NCI-H2029 treated with DMSO at 0.1 percent for 48 hours (cell line): Measurements from ENCODE around the gene USP14.

Source experiments
- DNase-seq: peaks from one replicate; lab custom pipeline; 2025; lab: John Stamatoyannopoulos, UW

Gene USP14

DNA sequence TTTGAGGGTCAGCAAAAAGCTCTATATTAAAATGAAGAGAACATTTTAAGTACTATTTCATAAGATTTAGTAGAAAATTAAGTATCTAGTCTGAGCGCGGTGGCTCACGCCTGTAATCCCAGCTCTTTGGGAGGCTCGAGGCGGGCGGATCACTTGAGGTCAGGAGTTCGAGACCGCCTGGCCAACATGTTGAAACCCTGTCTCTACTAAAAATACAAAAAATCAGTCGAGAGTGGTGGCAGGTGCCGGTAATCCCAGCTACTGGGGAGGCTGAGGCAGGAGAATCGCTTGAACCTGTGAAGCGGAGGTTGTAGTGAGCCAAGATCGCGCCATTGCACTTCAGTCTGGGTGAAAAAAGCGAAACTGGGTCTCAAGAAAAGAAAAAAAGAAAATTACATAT is 1.6 kb downstream of the USP14 start:
- DNase-seq: no peak

DNA sequence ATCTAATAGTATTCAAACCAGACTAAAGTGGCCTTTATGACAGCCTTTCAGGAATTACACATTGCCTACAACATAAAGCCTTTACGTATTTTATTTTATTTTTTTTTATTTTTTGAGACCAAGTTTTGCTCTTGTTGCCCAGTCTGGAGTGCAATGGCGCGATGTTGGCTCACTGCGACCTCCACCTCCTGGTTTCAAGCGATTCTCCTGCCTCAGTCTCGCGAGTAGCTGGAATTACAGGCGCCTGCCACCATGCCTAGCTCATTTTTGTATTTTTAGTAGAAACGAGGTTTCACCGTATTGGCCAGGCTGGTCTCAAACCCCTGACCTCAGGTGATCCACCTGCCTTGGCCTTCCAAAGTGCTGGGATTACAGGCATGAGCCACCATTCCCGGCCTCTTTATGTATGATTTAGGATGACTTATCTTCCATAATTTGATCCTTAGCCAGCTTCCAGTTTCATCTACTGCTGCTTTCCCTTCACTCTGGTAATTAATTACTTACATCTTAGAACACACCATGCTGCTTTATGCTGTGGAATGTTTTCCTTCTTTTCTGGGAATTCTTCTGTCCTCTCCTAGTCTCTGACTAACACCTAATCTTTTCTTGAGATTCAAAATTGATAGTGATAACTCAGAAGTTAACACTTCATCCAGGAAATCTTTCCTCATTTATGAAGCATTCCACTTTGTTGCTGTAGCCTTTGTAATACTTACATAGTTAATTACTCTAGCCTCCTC is 2.6 kb downstream of the USP14 start:
- DNase-seq: no peak

DNA sequence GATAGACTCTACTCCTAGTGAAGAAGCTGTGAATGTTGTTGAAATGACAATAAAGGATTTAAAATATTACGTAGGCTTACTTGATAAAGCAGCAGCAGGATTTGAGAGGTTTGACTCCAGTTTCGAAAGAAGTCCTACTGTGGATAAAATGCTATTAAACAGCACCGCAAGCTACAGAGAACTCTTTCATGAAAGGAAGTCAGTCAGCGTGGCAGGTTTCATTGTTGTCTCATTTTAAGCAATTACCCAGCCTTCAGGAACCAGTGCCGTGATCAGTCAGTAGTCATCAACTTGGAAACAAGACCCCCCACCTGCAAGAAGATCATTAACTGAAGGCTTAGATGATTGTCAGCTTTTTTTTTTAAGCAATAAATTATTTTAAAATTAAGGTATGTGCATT is 14.0 kb downstream of the USP14 start:
- DNase-seq: no peak

DNA sequence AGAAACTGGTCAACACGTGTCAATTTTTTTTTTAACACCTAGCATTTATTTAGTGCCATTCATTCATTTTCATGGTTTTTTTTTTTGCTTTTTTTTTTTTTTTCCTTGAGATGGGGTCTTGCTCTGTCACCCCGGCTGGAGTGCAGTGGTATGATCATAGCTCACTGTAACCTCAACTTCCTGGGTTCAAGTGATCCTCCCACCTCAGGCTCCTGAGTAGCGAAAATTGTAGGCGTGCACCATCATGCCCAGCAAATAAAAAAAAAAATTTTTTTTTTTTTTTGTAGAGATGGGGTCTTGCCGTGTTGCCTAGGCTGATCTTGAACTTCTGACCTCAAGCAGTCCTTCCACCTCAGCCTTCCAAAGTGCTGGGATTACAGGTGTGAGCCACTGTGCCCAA is 21.1 kb downstream of the USP14 start:
- no peak for DNase-seq

DNA sequence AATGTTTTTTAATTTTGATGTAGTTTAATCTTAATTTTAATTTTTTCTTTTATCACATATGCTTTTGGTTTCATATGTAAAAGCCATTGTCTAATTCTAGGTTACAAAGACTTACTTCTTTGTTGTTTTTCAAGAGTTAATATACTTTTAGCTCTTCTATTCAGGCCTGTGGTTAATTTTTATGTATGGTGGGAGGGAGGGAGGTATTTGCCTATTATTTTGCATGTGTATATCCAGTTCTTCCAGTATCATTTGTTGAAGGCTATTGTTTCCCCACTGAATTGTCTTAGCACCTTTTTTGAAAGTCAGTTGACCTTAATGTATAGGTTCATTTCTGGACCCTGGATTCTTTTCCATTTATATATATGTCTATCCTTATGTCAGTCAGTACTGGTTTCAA is 23.4 kb downstream of the USP14 start:
- no peak for DNase-seq

DNA sequence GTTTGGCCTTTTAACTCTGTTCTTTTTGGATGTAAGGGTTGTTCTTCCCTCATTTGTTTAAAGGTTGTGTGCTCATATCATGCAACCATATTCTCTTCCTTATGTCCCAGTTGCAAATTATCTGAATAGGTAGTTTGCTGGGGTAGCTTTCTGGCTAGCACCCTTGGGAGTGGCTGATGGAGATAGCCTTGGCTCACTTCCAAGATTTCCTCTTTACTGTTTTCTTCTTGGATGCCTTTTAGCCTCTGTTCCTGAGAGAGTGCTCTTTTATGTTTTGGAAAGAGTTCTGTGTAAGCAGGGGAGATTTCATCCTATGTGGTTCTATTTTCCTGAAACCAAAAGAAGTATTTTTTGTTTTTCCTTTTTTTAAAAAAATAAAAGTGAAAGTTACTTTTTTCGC is 25.4 kb downstream of the USP14 start:
- DNase-seq: no peak

DNA sequence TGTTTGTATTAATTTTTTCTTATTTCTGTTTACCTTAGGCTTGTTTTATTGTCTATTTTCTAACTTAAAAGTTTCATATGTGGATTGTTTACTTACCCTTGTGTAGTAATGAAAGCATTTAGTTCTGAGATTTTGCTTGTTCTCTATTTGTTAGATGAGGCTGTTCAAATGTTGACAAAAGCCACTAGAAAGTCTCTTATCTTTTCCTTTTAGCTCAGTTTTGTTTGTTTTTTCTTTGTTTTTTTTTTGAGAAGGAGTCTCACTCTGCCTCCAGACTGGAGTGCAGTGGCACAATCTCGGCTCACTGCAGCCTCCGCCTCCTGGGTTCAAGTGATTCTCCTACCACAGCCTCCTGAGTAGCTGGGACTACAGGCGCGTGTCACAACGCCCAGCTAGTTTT is 30.9 kb downstream of the USP14 start:
- DNase-seq: no peak

DNA sequence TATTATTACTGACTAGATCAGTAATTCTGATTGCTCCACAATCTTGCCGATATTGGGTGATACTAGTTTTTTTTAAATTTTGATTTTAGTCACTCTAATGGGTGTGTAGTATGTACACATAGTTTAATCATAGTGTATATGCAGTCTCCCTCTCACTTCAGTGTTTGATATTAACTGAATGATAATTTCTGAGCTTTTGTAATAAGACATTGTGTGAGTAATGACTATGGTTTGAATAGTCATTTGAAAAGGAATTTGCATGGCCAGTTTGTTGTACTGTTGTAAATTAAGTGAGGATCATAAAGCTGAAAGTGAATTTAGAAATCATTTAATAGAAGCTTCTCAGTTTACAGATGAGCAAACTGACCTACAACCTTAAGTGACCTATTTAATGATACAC is 33.4 kb downstream of the USP14 start:
- no peak for DNase-seq

DNA sequence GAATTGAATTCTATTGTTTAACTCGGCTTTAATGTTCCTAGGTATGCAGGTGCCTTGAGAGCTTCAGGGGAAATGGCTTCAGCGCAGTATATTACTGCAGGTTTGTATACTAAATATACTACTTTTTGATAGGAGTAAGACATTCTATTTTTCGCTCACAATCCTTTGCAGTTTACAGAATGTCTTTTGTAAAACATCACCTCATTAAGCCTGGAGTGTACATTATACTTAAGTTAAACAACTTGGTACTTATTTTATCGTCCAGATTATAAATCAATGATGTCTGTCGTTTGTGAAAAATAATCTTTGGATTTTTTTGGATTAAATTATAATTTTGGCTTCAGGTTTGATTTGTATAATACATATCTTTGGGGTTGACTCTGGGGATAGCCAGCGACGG is 34.4 kb downstream of the USP14 start:
- DNase-seq: no peak

DNA sequence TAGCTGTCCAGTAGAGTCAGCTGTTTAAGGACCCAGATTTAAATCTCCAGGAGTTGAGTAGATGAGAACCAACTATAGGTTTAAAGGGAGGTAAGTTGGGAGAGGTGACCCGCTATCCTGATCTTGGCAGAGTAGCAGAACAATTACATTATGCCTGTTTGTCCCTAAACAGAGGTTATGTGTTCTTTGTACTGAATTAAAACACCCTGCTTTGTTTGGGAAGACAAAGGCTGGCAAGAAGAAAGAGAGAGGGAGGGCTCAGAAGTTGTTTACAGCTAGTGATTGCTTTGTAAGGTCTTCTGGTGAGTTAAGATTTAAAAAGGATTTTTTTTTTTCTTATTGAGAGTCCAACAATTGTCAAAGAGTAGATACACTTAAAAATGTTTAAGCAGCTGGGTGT is 37.3 kb downstream of the USP14 start:
- no peak for DNase-seq

DNA sequence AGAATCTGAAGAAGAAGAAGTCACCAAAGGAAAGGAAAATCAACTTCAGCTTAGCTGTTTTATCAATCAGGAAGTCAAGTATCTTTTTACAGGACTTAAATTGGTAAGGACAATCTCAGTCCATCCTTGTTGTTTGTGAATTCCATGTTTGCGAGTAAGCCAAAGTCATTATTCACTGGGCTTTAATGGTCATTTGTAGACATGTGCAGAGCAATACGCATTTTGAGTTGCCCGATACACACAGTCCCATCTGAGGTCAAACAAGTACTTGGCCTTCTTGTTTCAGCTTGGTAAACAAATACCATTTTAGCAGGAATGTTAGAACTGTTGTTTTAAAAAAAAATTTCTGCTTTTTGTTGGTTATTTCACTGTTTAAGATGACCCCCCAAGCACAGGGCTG is 40.9 kb downstream of the USP14 start:
- no peak for DNase-seq

DNA sequence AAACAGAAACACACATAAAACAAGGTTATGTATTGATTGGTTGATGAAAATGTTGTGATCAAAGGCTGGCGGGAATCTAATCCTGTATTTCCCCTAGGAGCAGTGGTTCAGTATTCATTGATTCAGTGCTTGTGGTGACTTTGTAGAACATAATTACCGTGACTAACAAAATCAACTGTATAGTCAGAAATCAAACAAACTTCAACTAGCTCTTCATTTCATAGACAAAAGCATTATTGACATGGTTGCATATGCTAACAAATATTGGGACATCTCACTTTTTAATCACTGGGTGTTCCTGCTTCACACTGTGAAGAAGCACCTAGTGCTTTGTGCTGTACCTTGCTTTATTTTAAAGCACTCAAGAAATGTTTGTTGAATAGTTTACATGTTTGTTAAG is 41.4 kb downstream of the USP14 start:
- no peak for DNase-seq

DNA sequence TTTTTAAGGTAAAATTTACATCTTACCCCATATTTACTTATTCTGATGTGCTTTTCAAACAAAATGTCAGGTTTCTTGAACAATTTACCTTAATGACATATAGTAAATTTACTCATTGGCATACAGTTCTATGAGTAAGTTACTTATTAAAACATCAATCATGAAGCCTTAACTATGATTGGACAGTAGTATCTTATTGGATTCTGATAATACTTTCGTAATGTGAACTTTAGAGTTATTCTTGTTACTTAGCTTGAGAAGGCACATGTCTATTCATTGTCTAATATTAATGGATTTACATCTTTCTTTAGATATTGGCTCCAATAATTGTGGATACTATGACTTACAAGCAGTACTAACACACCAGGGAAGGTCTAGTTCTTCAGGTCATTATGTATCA is 51.7 kb downstream of the USP14 start:
- no peak for DNase-seq

DNA sequence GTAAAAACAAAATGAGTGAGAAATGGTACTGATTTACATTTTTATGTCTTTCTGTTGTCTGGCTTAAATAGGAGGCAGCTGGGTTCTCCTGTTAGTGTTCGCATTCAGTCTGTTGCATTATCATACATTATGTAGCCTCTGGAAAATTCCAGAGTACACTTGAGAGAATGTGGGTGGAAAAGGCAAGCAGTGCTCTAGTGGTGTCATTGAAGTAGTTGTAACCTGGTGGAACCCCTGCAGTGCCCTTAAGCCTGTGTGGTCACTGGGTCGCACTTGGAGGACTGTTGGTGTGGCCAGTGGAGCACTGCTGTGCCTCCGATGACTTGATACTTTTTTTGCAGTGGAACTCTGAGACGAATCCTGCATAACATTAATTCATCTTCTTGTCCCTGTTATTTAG is 52.4 kb downstream of the USP14 start:
- no peak for DNase-seq

DNA sequence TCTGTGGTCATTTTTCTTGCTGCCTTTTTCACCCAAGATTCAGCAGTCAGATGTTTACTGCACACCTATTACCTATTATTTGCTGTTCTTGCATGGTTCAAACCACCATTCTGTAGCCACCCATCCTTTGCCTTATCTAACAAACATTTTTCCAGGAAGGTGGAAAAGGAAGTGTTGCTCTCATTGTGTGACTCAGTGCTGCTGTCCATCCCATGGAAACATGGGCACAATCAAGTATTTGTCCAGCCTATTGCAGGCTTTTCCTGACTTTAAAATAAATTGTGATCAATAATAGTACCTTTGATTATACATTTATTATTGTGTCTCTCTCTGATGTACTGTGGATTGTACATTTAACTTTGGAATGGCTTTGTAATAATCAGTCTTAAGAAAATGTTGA is 53.2 kb downstream of the USP14 start:
- no peak for DNase-seq

DNA sequence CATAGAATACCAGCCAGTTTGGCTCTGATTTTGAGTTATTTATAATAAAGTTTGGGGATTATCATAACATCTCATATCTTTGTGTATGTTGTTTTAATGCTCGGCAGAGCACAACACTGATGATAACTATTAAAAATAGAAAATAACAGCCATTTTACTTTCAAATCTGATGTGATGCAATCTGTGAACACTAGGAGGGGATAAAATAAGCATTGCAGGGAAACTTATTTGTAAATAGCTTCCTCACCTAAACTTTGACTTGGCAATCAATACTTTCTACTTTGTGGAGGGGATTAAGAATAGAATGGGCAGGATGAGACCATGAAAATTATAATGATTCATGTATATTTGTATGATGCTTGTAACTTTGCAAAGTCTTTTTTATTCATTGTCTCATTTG is 54.4 kb downstream of the USP14 start:
- DNase-seq: no peak

DNA sequence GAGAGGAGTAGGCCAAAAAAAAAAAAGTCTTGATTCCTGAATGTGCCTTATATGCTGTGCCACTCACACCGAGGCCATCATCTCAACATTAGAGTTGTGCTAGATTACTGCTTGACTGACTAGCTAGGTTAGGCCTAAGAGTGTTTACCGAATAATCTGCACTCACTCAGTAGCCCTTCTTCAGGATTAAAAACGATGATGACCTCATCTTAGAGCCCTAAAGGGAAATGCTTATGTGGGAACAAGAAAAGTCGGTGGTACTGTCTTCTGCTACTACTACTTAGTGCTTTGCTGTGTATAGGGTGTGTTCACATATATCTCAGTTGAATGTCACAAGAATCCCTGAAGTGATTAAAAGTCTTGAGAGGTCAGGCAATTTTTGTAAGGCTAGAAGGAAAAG is 55.1 kb downstream of the USP14 start:
- DNase-seq: no peak

DNA sequence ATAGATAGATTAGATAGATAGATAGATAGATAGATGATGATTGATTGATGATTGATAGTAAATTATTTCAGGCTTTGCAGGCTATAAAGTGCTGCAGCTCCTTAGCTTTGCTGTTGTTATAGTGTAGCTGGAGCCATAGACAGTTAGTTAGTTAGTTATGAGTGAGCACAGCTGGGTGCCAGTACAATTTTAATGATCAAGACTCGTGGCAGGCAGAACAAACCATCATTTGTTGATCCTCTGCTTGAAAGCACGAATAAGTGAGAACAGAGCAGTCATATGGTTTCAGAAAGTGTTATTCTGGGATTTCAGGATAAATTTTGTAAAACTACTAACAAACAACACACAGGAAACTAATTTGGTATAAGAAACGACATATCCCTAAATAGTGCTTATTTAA is 55.6 kb downstream of the USP14 start:
- no peak for DNase-seq

DNA sequence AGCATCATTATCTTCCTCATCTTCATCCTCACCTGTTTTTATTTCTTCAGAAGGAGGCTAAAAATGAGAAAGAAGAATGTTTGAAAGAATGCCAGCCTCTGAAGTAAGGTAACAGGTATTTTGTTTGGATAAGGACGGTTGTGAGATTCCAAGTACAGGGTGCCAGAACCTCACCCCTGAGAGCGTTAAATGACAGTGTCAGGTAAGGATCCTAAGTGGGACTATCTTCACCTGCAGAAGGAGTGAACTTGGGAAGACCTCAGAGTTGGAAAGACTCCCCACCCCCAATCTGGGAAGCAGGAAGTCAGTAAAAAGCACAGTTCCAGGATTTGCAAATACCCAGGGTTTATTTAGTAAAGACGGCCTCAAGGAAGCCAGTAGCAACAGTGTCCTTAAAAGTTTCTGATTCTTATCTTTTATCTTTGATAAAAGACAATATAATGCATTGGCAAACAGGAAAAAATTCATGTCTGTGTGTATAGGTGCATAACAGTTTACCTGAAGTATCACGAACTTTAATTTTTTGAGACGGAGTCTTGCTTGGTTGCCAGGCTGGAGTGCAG is 57.2 kb downstream of the USP14 start:
- DNase-seq: no peak

DNA sequence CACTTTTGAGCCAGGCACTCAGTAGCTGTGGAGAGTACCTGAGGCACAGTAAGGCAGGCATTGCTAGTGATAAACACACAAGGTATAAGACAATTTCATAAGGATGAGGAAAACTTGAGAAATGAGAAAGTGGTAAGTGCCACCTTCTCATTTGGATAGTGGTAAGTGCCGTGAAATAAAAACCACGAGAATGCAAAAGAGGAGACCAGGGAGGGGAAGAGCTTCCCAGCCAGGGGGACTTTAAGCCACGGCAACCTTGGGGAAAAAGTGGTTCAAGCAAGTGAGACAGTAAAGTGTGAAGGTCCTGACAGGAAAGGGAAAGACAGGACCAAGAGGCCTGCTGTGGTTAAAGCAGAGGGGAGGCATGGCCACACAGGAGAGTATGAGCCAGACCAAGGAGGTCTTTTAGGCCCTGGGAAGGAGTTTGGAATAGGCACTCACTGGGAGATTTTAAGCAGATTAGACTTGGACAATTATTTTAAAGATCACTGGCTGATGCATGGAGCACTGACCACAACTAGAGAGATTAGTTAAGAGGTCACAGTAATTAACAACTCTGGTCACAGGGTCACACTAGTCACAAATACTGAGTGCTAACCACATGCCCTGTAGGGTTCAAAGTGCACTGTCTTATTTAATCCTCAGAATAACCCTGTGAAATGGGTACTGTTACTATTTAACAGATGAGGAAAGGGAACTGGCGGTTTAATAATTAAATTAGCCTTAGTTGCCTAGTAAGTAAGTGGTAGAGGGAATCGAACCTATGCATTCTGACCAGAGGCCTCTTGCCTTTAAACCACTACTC is 59.4 kb downstream of the USP14 start:
- DNase-seq: no peak

DNA sequence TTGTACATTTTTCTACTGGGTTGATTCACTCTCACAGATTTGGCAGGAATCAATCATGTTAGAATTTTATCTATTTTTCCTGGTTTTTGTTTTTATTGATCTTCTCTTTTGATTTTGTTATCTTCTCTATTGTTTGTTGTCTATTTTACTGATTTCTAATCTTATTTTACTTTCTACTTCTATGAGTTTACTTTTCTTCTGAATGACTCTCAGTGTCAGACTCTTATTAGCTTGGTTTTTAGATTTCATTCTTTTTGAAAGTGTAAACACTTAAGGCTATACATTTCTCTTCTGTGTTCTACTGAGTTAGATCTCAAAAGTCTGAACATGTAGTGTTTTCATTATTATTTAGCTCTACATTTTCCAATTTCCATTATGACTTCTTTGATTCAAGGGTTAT is 62.4 kb downstream of the USP14 start:
- no peak for DNase-seq

DNA sequence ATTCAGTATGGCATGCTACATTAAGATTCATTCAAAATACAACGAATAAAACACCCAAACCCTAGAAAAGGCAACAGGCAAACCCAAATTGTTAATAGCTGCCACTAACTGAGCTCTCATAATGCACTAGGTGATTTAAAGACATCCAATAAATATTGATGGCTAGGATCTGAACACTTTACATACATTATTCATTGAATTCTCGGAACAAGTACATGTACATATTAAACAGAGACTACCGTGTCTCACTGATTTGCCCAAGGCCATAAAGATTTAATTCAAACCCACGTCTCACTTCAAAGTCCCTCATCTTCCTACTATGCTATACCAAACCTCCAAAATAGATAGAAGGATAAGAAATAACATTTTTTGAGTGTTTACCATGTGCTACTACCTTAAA is 67.4 kb downstream of the USP14 start:
- no peak for DNase-seq

DNA sequence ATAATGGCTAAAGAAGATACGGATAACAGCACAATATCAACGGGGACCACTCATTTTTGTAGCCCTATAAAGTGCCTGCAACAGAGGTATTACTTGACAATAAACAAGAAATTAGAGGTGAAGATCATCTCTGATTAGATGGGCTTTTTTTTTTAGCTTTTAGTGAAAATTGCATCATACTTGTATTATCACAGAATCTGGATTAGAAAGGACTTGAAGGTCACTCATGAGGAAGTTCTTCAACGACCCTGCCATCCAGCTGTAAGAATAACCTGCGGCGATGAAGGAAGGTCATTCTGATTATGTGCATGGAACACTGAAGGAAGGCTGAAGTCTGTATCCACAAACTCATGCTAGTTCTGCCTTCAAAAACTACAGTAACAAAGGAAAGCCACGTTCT is 69.0 kb downstream of the USP14 start:
- DNase-seq: no peak

DNA sequence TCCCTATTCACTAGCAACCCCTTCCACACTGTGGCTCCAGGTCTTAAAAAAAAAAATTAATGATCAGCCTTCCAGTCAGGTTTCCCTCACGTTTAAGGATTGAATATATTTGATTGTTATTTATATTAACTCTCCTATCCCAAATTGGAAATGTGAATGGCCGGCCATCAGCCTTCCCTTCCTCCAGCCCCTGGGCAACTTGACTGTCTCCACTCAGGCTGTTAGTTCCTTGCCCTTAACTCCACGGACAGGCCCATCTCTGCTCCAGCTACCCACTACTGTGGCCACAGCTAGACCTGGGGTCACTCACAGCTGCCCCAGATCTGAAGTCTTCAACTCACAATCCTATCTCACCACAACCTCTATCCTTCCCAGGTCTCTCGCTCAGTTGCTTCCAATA is 69.5 kb downstream of the USP14 start:
- DNase-seq: no peak
